Effector CD4-positive, alpha-beta T cell (primary cell): ENCODE results near the gene SIPA1L3.

Experiments used
- DNase-seq: peaks from one replicate; pipeline ENCODE4 v3.0.0-alpha.2; 2020

SIPA1L3 gene

GRCh38 chr19:38165335-38165734, 258.3 kb downstream of the SIPA1L3 start:
- no peak for DNase-seq

DNA sequence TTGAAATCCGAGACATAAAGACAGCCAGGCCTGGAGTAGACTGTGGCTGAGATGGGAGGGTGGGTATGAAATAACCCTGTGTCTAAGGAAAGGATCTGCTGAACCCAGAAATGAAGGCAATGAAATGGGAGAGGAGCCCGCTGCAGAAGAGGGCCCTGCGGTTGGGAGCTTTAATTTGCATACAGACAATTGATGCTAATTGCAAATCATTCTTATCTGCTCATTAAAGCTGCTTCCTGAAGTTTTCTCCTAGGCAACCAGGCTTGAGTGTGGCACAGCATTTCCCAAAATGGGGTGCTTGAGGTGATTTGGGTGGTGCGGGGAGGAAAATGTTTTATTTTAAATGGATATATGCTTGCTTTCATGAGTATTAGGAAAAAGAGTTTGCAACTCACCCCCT, 261.6 kb downstream of the SIPA1L3 start:
- DNase-seq: no peak

GRCh38 chr19:38170334-38170733, 263.3 kb downstream of the SIPA1L3 start:
- DNase-seq: no peak

DNA sequence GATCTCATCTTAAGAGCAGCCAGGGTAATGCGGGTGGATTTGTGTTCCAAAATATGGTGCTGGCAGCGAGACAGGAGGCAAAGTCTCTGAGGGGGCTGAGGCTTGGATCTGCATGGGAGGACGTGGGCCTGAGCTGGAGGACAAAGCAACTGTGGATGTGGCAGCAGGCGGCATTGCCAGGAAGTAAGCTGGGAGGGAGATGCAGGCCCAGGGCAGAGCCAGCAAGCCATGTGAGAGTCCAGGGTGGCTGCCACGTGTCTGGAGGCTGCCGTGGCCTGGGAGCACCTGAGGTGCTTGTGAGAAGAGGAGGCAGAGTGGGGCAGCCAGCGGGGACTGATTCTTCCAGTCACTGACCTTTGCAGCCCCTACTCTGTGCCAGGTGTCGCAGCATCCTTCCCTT, 265.0 kb downstream of the SIPA1L3 start:
- no peak for DNase-seq

DNA sequence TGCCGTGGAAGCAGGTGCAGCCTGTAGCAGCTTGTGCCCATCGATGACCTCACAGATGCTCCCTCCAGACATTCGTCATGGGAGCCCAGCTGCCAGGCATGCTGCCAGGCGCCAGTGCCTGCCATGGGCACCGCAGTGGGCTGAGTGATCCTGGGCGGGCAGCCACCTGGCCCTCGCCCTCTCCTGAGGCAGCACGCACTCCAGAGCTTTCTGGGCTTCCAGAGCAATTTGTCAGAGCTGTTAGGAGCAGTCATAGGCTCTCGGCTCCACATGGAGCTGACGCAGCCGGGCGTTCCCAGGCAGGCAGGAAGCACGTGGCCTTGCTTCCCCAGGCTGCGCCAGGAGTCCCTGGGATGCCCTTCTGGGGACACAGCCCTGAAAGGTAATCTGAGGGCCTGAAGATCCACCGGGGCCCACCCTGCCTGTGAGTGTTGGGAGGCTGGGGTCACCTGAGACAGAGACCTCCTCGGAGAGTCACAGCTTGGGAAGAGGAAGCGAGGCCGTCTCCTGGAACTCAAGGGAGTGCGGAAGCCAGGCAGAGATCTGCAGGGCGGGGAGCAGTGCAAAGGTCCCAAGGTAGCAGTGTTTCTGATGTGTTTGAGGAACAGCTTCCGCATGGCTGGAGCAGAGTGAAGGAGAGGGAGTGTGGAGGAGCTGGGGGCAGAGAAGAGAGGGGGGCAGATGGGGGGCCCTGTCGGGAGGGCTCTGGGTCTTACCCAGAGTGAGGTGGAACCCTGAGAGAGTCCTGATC, 266.5 kb downstream of the SIPA1L3 start:
- no peak for DNase-seq

GRCh38 chr19:38175422-38175821, 268.4 kb downstream of the SIPA1L3 start:
- no peak for DNase-seq

DNA sequence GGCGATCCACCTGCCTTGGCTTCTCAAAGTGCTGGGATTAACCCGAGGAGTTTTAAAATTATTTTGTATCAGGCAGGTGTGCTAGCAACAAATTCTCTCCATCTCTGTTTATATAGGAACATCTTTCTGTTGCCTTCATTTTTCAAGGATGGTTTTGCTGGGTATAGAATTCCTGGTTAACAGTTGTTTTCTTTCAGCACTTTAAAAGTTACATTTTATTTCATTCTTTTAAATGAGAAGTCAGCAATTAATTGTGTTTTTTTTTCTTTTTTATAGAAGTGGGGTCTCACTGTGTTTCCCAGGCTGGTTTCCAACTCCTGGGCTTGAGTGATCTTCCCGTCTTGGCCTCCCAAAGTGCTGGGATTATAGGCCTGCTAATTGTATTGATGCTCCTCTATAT, 273.1 kb downstream of the SIPA1L3 start:
- no peak for DNase-seq

DNA sequence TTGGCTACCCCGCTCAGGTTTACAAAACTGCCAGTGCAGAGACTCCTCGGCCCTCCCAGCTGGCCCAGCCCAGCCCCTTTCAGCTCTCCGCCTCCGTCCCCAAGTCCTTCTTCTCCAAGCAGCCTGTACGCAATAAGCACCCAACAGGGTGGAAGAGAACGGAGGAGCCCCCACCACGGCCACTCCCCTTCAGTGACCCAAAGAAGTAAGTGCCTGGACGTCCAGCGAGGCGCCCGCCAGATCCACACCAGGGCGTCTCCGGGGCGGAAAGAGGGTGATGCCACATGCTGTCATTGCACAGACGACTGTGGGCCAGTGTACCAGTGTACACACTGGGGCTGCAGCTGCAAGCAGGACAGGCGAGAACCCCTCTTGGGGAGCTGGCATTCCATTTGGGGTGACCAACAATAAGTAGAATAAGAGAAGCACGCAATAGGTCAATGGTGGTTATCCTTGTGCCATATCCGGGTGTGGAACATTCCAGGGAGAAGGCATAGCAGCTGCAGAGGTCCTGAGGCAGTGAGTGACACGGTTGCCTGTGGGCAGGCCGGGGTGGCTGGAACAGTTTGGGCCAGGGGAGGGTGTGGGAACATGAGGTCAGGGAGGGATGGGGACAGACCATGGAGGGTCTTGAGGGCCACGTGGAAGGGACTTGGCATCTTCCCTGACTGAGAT, 275.7 kb downstream of the SIPA1L3 start:
- DNase-seq: no peak

DNA sequence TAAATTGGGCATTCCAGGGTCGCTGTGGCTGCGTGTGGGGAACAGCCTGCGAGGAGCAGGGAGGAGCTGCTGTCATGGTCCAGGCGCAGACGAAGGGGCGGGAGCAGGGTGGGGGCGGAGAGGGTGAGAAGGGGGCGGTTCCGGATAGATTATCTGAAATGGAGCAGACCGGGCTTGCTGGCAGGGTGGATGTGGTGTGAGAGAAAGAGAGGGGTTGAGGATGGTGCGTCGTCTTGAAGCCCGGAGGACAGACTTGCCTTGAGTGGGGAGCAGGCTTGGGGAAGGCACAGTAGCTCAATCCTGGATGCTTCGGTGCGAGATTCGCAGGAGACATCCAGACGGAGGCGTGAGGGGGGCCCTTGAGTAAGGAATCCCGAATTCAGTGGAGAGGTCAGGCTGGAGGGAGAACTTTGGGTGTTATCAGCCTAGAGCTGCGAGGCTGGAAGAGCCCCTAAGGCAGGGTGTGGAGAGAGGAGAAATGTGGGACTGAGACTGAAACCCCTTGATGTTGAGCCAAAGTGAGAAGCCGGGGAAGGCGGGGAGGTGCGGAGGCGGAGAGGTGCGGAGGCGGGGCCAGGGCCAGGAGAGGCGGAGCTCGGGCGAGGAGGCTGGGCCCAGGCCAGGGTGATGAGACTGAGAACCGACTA, 276.4 kb downstream of the SIPA1L3 start:
- DNase-seq: no peak

DNA sequence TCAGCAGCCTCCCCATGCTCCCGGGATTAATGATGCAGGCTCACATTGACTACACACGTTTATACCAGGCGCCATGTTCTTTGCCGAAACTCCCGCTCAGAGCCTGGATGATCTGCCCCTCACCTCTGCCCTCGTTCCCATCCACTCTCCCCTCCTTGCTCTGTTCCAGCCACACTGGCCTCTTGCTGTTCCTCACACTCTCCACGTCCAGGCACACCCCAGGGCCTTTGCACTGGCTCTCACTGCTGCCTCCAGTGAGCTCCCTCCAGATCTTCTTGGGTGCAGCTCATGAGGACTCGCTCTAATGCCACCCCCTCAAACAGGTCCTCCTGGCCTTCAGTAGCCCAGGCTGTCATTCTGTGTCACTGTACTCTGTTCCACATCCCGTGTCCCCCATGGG, 277.8 kb downstream of the SIPA1L3 start:
- no peak for DNase-seq

DNA sequence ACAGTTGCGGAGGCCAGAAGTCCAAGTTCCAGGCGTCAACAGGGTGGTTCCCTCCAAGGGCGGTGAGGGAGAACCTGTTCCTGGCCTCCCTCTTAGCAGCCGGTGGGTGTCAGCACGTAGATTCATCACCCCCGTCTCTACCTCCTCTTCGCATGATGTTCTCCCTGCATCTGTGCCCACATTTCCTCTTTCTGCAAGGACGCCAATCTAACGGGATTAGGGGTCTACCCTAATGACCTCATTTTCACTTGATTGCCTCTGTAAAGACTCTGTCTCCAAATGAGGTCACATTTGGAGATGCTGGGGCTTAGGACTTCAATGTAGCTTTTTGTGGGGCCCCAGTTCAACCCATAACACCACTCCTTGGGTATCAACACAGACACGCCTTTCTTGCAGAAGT, 278.6 kb downstream of the SIPA1L3 start:
- DNase-seq: no peak

GRCh38 chr19:38190061-38190460, 283.1 kb downstream of the SIPA1L3 start:
- no peak for DNase-seq

GRCh38 chr19:38190793-38191192, 283.8 kb downstream of the SIPA1L3 start:
- DNase-seq: no peak

GRCh38 chr19:38191747-38192146, 284.7 kb downstream of the SIPA1L3 start:
- no peak for DNase-seq

GRCh38 chr19:38193445-38193844, 286.4 kb downstream of the SIPA1L3 start:
- no peak for DNase-seq

DNA sequence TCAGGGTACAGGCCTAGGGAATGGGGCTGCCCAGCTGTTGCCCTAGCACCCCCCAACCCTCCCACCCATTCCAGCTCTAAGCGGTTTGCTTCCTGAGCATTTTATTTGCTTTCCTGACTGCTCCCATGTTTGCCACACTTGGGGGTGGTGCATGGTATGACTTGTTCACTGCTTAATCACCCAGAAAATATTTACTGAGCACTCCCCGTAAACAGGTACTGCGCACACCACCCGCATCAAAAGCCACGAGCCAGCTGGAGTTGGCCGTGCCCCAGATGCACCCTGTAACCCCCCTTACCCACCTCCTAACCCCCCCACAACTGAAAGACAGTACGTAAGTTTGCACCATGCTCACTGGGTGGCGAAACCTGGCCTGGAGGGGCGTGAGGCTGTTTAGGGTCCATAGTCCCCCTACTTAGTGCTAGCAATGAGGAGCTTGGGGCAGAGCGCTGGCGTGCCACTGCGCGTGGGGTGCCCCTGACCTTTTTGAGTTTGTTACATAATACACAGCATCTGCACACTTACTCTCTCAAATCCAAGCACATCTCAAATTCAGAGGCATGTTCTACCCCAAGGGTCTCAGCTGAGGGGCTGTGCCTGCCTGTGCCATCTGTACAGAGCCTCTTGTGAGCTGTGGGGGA, 287.2 kb downstream of the SIPA1L3 start:
- no peak for DNase-seq

- no peak for DNase-seq
Measured at GRCh38 chr19:38195237-38195636, 288.2 kb downstream of the SIPA1L3 start.

GRCh38 chr19:38196245-38196837, 289.3 kb downstream of the SIPA1L3 start:
- no peak for DNase-seq

DNA sequence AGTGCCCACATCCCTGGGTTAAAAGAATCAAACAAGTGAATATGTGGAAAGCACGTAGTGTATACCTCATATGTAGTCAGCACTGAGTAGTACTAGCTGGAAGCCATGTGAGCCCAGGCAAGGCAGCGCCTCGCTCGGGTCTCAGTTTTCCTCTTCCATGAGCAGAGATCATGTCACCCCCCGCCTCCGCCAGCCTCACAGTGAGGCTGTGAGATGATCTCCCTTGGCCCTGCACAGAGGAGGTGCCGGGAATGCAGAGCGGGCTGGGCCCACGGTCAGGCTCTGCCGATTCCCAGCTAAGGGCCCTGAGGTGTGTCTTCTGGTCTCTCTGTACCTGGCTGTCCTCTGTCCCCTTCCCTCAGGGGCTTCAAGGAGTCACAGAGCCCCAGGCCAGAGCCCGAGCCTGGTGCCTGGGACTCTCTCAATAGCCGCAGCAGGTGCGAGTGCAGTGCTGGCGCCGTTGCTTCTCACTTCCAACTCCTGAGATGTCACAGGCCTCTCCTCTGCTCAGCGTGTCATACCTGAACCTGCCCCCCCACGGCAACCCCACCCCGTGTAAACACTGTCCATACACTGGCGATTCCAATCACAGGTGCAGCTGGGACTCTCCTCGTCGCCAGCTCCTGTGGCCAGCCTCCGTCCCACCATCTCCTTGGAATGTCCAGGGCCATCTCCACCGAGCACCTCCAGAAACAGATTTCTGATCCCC, 290.1 kb downstream of the SIPA1L3 start:
- DNase-seq: no peak

GRCh38 chr19:38197937-38198704, 291.1 kb downstream of the SIPA1L3 start:
- no peak for DNase-seq

GRCh38 chr19:38199340-38199739, 292.3 kb downstream of the SIPA1L3 start:
- no peak for DNase-seq

DNA sequence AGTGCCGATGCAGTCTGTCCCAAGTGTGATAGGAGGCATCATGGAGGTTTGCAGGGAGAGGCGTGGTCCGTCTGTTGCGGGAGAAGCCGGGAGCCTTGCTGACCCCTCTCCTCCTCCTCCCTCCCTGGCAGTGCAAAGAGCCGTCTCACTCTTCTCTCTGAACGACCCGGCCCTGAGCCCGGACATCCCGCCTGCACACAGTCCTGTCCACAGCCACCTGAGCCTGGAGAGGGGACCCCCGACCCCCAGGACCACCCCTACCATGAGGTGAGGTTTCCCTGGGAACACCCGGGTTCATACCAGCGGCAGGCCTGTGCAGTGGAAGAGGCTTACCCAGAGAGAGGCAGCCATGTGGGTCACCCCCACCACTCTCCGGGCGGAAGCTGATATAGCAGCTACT, 294.7 kb downstream of the SIPA1L3 start:
- DNase-seq: no peak
